Lung microvascular endothelial cell (primary cell): ENCODE results near the gene LLCFC1. TPM values are rescaled to one million over a fixed set of nuclear protein-coding genes. Genes with fewer than 3 reads are reported as not detected.

Source experiments
- DNase-seq, 2 donors: peaks; one replicate each; pipeline versions ENCODE4 v3.0.0 to v3.0.0-alpha.2; 2010; ENCODE audit warnings: low read depth in 2 of 2
- total RNA-seq: library from RNA; depleted of rRNA; stranded (reverse); fragments of >200 nt; gene quantifications from 2 replicates; pipeline ENCODE4 v1.2.1, GENCODE V29; 2014

LLCFC1 gene
- total RNA-seq, 1 donor from 2014 or later: not detected

GRCh38 chr7:142910031-142910433 lies 29.3 kb upstream of the LLCFC1 start:
- no peak for DNase-seq

- DNase-seq: no peak
Observed at GRCh38 chr7:142910481-142910880, 28.8 kb upstream of the LLCFC1 start.

- DNase-seq: no peak
Observed at GRCh38 chr7:142913051-142913450, 26.2 kb upstream of the LLCFC1 start.

- DNase-seq: no peak
Observed at GRCh38 chr7:142913566-142913965, 25.7 kb upstream of the LLCFC1 start.

- DNase-seq: no peak
Observed at GRCh38 chr7:142914121-142914520, 25.2 kb upstream of the LLCFC1 start.

GRCh38 chr7:142915315-142915714 lies 24.0 kb upstream of the LLCFC1 start:
- DNase-seq: no peak

GRCh38 chr7:142916508-142916907 lies 22.8 kb upstream of the LLCFC1 start:
- DNase-seq: no peak

GRCh38 chr7:142917447-142917846 lies 21.8 kb upstream of the LLCFC1 start:
- no peak for DNase-seq

GRCh38 chr7:142918901-142919300 lies 20.4 kb upstream of the LLCFC1 start:
- DNase-seq: no peak

- no peak for DNase-seq
Observed at GRCh38 chr7:142919656-142920055, 19.6 kb upstream of the LLCFC1 start.

GRCh38 chr7:142923391-142923790 lies 15.9 kb upstream of the LLCFC1 start:
- DNase-seq: no peak

GRCh38 chr7:142925413-142925812 lies 13.9 kb upstream of the LLCFC1 start:
- DNase-seq: no peak

- no peak for DNase-seq
Observed at GRCh38 chr7:142927085-142927745, 12.1 kb upstream of the LLCFC1 start.

- DNase-seq: no peak
Observed at GRCh38 chr7:142927949-142928348, 11.3 kb upstream of the LLCFC1 start.

- no peak for DNase-seq
Observed at GRCh38 chr7:142930126-142930730, 9.1 kb upstream of the LLCFC1 start.

- DNase-seq: no peak
Observed at GRCh38 chr7:142932386-142933091, 6.7 kb upstream of the LLCFC1 start.

- DNase-seq: no peak
Observed at GRCh38 chr7:142933092-142933475, 6.2 kb upstream of the LLCFC1 start.

GRCh38 chr7:142933624-142934023 lies 5.7 kb upstream of the LLCFC1 start, which contains the start of gene TRPV5:
TSS of gene TRPV5 (minus strand) at chr7:142933746. CDS start at chr7:142933459, 287 bp downstream.
- DNase-seq: no peak

GRCh38 chr7:142934056-142934455 lies 5.2 kb upstream of the LLCFC1 start:
- no peak for DNase-seq

- no peak for DNase-seq
Observed at GRCh38 chr7:142935941-142936565, 3.2 kb upstream of the LLCFC1 start.

GRCh38 chr7:142938611-142939010 lies 673 bp upstream of the LLCFC1 start:
- no peak for DNase-seq

- DNase-seq: no peak
Observed at GRCh38 chr7:142940966-142941535, 1.8 kb downstream of the LLCFC1 start.
